GM13976 (cell line): ENCODE results near the gene PPTC7.

ENCODE experiments used
- DNase-seq: peaks from one replicate; pipeline ENCODE4 v3.0.0; 2012; ENCODE audit warnings: low spot score
- in situ Hi-C: fragments of 300-500 bp; cut with MboI; formaldehyde crosslinking; loops from one replicate; pipeline ENCODE4 v1.12.0; 2022; ENCODE audit warnings: low sequenced_read_pairs, mixed read lengths, inconsistent platforms; ENCODE audit not compliant: unreplicated experiment
- TF ChIP-seq, protein P1 (sequence below): IDR thresholded peaks from 2 replicates; pipeline ENCODE4 v1.5.1; 2012; ENCODE audit warnings: borderline replicate concordance, mild to moderate bottlenecking; ENCODE audit not compliant: insufficient read depth; ENCODE audit errors: extremely low read depth, missing control alignments, control extremely low read depth

The PPTC7 gene

DNA sequence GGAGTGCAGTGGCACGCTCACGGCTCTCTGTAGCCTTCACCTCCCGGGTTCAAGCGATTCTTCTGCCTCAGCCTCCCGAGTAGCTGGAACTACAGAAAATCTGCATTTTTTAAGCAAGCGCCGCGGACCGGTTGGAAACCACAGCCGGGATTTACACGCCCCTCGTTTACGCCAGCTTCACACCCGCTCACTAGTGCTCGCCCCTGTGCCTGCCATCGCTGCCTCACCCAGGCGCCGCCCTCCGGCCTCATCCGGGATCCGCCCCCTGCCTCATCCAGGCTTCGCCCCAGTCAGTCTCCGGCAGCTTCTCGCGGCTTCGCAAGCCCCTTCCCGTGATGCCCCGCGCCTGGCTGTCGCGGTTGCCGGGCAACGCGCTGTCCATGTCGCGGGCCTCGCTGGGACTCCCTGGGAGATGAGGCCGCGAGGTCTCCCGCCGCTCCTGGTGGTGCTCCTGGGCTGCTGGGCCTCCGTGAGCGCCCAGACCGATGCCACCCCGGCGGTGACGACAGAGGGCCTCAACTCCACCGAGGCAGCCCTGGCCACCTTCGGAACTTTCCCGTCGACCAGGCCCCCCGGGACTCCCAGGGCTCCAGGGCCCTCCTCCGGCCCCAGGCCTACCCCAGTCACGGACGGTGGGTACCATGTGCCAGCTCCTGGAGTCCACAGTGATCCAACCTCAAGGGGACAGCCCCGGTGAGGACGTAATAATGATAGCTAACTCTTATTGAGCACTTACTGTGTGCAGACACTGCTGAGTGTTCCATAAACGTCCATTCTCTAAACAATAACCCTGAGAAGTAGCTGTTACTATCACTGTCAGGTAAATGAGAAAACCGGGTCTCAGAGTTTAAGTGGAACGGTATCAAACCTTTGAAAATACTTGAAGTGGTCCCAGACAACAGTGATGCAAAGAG, 30.9 kb upstream of the PPTC7 start, which contains the start of gene TCTN1:
Gene TCTN1 (plus strand): TSS at position 359 of the 914 bp plus-strand sequence. CDS start 54 bp downstream, at position 413.
- in situ Hi-C loops = no loop called here
- TF ChIP-seq, protein P1, sequence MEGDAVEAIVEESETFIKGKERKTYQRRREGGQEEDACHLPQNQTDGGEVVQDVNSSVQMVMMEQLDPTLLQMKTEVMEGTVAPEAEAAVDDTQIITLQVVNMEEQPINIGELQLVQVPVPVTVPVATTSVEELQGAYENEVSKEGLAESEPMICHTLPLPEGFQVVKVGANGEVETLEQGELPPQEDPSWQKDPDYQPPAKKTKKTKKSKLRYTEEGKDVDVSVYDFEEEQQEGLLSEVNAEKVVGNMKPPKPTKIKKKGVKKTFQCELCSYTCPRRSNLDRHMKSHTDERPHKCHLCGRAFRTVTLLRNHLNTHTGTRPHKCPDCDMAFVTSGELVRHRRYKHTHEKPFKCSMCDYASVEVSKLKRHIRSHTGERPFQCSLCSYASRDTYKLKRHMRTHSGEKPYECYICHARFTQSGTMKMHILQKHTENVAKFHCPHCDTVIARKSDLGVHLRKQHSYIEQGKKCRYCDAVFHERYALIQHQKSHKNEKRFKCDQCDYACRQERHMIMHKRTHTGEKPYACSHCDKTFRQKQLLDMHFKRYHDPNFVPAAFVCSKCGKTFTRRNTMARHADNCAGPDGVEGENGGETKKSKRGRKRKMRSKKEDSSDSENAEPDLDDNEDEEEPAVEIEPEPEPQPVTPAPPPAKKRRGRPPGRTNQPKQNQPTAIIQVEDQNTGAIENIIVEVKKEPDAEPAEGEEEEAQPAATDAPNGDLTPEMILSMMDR = no peak

DNA sequence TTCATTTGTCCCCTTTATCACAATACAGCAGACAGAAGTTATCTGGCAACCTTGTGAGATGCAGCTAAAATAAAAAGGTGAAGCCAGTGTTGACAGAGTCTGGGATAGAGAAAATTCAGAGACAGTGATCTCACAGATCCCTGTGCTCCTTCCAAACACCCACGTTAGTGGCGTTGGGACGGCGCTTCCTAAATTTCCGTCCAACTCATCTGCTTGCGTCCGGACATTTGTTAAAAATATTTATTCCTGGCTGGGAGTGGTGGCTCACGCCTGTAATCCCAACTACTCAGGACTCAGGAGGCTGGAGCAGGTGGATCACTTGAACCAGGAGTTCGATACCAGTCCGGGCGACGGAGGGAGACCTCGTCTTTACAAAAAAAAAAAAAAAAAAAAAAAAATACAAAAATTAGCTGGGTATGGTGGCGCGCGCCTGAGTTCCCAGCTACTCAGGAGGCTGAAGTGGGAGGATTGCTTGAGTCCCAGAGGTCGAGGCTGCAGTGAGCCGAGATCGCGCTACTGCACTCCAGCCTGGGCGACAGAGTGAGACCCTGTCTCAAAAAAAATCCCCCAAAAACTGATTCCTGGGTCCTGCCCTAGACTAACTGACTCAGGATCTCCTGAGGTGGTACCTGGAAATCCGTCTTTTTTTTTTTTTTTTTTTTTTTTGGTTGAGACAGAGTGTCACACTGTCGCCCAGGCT, 30.1 kb upstream of the PPTC7 start:
- DNase-seq = no peak
- in situ Hi-C loops = no loop called here
- TF ChIP-seq, protein P1 = no peak

More for the DNA sequence above, 30.9 kb upstream of the PPTC7 start, which contains the start of gene TCTN1:
- peak; percentile 98 for DNase-seq

DNA sequence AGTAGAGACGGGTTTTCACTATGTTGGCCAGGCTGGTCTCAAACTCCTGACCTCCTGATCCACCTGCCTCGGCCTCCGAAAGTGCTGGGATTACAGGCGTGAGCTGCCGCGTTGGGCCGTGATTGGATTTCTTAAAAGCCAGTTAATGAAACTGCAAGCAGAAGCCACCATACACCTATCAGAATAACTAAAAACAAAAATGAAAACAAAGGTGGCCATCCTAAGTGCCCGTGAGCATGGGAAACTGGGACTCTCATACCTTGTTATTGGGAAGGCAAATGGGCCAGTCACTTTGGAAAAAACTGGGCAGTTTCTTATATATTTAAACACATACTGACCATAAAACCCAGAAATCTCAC, 23.1 kb upstream of the PPTC7 start:
- TF ChIP-seq, protein P1 = no peak
- in situ Hi-C loops = loop anchor here (10.0 kb wide), 1 partner anchor 279 kb away; no protein-coding TSS in a partner anchor
- DNase-seq = no peak

DNA sequence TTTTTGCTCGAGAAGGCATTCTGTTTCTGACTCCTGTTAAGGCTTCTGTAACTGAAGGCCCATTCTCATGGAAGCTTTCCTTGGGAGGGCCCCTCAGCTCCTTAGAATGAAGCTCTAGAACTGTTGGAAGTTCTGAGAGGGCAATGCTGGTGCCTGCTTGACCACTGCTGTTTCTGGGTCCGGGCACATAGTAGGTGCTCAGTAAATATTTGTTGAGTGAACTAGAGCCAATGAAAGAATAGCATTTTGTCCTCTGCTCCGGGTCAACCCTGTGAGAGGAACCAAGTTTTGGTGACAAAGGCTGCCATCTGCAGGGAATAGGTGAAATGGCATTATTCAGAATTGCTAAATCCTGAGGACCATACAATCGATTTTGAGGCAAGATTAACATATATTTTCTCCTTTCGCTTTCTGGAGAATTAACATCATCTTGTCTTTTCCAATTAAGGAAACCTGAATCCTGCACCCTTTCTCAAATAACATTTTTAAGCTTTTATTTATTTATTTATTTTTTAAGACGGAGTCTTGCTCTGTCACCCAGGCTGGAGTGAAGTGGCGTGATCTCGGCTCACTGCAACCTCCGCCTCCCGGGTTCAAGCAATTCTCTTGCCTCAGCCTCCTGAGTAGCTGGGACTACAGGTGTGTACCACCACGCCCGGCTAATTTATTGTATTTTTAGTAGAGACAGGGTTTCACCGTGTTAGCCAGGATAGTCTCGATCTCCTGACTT, 19.1 kb upstream of the PPTC7 start:
- TF ChIP-seq, protein P1 = peak; percentile 61
- in situ Hi-C loops = loop anchor here (5.0 to 10.0 kb wide), 3 partner anchors 90 to 283 kb away; partner anchors contain the start of gene ARPC3

DNA sequence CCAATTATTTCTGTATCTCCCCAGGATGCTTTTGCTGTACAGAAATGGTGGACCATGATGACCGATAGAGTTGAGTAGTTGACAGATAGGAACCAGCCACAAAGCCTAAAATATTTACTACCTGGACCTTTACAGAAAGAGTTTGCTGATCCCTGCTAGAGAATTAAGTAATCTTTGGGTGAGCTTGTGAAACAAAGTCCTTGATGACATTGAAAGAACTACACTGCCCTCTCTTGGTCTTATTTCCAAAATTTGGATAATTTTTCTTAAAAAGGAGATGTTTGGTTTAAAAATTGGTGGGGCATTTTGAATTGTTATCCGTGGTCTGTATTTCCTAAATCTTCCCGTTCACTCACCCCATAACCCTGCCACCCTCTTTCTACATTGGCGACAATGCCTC, 17.1 kb upstream of the PPTC7 start:
- TF ChIP-seq, protein P1 = no peak
- in situ Hi-C loops = loop anchor here (5.0 to 10.0 kb wide), 3 partner anchors 88 to 285 kb away; partner anchors contain the start of gene ARPC3
- DNase-seq = peak; percentile 57

More for the DNA sequence above, 19.1 kb upstream of the PPTC7 start:
- peak; percentile 65 for DNase-seq

DNA sequence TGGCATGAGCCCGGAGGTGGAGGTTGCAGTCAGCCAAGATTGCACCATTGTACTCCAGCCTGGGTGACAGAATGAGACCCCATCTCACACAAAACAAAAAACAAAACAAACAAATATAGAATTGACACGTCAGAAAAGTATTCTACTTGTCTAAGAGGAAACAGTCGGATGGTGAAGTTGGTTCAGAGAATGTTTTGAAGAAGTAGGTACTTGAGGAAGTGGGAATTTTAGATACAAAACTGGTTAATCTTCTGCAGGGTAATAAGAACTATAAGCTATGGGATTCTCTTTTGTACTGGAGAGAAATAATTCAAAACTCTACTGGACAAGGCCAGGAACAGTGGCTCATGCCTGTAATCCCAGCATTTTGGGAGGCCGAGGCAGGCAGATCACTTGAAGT, 16.2 kb upstream of the PPTC7 start:
- in situ Hi-C loops = no loop called here
- TF ChIP-seq, protein P1 = no peak
- DNase-seq = no peak
